ENCODE results near the gene LRRC3C.
A peak's percentile ranks its signal among the peaks of the same experiment; 100 is the strongest.

Gene LRRC3C

DNA sequence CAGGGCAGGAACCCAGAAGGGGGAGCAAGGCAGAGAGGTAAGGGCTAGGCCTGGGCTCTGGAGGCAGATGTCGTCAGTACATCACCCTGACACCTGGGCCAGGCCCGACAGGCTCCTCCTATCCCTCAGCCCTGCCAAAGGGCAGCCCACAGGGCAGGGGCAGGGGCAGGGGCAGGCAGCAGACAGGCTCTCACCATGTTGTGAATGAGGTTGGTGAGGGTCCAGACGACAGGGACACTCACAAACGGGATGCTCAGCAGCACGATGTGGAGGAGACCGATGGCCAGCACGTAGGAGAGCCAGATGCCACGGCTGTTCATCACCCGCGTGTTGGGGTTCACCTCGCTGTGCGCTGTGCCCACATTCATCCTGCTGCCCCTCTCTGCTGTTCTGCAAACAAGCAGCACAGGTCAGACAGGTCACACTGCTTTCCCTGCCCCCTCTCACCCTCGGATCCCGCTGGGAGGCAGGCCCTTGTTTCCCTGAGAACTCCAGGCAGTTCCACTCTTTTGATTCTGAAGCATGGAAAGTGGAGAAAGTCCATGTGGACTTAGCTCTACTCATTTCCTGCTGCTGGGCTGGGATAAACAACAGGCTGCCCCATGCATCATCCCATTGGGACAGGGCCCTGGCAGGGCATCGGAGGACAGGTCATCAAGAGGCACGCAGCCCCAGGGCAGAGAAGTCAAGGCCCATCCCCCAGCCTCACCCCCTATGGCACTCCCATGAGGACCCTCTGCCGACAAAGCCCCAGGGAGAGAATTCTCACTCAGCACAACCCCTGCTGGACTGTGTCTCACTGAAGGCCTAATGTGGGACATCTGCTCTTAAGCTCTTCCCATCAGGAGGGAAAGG, 3.5 kb upstream of the LRRC3C start:
- no peak for DNase-seq (ENCODE audit: low read depth)

DNA sequence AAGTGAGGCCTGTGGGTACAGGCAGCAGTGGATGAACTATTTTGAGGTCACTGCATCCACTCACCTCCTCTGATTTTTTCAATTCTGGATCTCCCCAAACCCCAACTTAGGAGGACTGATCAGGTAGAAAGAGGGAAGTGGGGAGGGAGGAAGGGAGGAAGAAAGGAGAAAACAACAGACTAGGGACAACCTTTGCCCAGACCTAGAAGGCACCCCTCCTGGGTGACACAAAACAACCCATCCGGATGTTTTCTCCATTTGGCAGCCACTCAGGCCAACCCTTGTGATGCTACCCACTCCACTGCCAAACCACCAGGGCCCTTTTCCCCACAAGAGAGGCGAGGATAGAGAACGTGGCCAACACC, 2.9 kb upstream of the LRRC3C start:
- DNase-seq (ENCODE audit: low read depth): no peak

DNA sequence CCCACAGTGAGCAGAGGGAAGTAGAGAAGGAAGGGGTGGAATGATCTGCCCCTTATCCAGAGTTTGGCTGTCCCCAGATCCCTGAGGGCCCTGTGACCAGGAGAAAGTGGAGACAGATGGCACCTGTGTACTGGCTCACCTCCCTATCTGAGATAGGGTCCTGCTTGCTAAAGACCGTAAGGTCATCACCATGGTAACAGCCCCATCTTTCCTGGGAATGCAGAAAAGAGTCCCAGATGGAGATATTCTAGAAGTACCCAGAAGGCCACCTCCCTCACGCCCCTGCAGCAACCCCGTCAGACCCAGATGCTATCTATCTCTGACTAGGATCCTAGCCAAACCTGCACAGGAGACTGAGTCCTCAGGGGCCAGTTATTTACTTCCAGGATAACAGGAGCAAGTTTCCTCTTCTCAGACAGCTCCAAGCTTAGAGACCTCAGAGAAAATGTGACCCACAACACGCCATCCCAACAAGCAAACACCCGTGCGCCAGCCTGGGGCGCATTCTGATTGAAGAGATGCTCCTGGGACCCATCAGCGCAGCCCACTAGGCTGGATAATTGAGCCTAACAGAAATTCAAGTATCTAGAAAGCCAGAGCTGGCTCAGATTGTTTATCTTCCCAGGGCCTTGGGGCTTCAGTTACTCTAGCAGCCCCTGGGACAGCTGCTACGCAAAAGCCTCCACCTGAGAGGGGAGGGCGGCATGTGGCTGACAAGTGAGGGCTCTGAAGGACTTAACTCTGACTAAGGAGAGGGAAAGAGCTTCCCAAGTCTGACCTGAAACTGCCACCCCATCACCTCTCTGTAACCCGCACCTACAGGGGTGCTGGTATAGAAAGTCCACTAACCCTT, 2.0 kb upstream of the LRRC3C start:
- DNase-seq (ENCODE audit: low read depth): no peak

DNA sequence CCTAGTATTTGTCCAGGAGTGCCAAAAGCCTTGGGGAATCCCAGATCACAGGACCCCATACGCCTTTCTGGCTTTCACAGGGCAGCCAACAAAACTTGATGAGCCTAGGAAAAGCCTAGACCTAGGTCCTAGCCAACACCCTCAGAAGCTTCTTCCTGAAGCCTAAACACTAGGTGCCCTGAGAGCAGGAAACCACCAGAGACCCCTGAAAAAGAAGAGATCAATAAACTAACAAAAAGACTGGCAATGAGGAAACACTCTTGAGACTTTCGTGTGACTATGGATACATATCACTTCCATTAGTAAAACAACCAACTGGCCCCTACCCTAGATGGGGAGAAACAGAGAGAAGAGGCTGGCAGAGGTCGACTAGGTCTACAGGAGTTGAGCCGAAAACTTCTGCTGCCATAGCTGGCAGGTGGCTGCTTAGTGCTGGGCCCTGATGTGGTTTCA, 1.4 kb upstream of the LRRC3C start:
- DNase-seq (ENCODE audit: low read depth): no peak

DNA sequence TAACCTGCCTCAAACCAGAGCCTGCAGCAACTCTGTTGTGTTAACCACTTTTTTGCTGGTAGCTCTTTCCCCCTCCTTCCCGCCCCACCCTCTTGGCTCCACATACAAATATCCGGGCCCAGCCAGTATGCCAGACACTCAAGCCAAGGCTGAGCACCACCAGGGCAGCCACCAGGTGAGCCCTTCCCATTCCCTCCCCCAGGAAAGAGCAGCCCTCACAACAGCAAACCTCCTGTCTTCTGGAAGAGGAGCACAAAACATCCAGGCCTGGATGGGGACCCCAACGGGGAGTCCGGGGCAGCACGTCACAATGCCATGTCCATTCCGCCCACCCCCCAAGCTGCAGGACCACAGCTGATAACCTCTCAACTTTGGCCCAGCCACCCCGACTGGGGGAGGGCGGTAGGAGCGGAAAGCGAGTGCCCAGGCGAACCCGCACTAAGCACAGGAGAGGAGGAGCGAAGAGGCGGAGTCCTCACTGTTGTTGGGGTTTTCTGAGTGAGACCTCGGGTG, 888 bp upstream of the LRRC3C start:
- peak; percentile 38 for DNase-seq (ENCODE audit: low read depth)

DNA sequence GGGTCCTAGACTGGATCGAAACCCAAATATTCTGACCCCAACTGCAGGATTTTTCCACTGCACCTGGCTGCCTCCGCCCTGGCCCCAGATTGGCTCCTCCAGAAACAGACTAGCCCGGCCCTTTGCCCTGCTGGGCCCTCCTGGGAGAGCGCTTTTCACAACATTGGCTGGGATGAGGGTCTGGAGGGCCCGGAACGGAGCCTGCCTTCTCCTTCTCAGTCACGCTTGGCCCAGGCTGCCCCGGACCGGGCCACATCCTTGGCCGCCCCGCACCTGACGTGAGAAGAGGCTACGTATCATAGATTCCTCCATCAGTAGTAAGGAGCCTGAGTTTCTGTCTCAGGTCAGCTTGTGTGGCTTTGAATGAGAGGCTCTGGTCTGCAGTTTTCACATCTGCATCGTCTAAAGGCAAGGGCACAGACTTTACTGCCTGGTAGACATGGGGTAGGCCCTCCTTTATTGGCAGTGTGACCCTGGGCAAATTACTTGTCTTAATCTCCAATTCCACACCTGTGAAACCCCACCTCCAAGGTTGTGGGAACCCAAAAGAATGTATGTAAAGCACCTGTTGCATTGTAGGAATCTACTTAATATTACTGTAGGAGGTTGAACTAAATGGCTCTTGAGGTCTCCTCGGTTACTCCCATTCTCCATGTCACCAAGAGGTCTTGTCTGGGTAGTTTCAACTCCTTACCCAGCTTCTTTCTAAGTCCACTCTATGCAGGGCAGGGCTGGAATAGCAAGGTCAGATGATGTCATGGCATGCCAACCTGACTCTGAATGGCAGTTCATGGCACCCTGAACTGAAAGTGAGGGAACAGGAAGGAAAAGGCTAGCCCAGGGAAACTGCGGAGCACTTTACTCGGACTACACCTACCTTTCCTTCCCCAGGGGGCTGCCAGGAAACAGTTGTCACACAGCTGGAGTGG, 661 bp downstream of the LRRC3C start:
- no peak for DNase-seq (ENCODE audit: low read depth)

DNA sequence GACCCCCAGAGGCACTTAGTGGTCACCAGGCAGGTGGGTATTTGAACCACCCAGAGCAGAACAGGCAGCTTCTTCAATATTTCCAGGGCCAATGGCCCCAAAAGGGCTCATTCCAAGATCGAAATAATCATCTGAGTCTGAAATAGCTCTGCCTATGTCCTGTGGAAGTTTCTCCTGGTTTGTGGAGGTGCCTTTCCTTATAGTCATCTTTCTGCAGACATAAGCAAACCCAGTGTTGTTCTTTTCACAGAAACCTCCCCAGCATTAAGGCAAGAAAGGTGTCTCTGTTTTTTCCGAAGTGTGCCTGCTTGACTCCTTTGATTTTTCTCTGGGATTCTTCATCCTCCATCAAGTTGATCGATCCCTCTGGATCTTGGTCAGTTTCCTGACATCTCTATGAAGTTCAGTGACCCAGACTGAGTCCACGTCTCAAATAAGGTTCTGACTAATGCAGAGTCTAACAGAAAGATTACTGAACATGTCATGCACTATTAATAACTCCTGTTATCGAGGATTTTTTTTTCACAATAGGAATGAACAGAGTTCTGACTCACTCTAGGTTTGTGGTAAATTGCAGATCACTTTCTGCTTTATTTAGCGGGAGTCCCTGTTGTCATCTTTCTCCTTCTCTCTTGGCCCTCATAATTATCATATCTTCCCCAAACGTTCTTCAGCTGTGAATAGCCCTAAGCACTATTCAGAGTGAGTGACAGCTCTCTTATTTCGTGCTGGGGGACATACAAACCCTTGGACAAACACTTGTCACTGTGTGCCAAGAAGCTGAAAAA, 1.5 kb downstream of the LRRC3C start:
- DNase-seq (ENCODE audit: low read depth): peak; percentile 86

DNA sequence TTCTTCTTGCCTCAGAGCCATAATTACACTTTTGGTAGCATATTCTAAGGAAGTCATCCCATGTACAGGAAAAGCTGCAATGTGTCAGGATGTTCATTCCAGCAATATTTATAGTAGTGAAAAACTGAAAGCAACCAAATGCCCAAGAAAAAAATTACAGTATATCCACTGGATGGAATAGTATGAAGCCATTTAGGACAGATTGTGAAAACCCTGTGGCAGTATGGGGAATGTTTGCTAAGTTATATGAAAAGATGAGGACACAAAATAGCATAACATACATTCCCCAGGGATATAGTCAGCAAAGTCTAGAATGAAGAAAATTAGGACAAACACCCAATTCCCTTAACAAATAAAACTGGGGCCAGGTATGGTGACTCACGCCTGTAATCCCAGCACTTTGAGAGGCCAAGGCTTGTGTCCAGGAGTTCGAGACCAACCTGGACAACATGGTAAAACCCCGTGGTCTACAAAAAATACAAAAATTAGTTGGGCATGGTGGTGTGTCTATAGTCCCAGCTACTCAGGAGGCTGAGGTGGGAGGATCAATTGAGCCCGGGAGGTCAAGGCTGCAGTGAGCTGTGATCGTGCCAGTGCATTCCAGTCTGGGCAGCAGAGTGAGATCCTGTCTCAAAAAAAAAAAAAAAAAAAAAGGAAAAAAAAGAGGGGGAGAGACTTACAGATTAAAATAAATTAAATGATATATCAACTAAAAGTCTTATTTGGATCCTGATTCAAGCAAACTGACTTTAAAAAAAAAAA, 2.3 kb downstream of the LRRC3C start:
- peak; percentile 85 for DNase-seq (ENCODE audit: low read depth)

DNA sequence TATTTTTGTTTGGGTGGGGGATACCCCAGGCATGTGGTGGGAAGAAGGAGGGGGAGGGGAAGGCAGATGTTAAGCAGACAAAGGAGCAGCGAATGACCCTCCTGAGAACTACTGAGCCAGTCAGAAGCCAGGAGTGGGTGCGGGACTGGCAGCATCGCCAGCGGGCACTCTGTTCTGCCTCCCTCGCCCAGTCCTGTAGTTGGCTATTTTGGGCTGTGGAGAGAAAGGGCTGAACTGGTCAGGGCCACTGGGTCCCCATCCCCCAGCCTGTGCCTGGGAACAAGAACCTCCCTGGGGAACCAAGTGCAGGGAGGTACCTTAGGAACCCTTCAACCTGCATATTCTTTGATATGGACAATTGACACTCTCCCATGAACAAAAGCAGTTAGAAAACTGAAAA, 6.4 kb downstream of the LRRC3C start:
- DNase-seq (ENCODE audit: low read depth): no peak

DNA sequence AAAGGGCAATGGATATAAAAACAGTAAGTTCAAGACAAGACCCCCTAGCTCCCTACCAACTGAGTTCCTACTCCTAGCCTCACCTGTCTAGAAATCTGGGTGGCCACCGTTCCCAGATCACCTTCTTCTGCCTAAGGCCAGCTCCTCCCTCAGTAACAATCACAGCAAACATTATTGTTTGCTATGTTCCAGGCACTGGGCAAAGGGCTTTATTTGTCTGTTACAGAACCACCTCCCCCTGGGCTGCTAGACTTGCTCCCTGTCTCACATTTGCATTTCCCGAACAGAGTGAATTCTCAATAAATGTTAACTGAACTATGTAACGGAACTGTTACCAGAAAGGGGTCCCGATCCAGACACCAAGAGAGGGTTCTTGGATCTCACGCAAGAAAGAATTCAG, 6.8 kb downstream of the LRRC3C start:
- DNase-seq (ENCODE audit: low read depth): no peak

DNA sequence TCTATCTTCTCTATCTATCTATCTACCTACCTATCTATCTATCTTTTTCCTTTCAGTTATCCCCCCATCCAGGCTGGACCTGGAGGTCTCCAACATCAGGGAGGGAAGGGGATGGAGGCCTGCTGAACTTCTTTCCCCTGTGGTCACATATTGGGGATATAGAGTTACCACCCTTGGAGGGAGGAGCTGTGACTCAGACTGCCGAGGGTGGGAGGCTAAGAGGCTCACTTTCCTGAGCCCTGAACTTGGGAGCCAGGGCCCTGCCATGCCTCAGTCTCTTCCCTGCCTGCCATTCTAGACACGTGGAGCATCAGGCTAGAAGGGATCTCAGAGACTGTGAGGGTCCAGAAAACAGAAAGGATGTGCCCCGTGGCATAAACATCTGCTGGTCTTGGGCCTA, 8.4 kb downstream of the LRRC3C start:
- peak; percentile 17 for DNase-seq (ENCODE audit: low read depth)

DNA sequence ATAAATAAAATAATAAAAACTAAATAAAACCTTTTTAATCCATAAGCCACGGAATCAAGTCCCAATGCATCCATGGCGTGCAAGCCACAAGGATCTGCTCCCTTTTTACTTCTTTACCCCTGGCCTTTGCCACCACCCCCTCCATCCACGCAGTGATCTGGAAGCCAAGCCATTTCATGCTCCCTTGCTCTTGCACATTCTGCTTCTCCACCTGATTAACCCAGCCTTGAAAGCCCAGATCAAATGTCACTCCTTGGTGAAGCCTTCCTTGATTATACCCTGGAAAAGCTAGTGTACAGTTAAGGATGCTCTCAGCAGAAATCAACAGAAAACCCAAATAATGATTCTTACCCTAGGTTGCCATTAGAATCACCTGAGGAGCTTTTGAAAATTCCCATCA, 9.9 kb downstream of the LRRC3C start:
- no peak for DNase-seq (ENCODE audit: low read depth)

DNA sequence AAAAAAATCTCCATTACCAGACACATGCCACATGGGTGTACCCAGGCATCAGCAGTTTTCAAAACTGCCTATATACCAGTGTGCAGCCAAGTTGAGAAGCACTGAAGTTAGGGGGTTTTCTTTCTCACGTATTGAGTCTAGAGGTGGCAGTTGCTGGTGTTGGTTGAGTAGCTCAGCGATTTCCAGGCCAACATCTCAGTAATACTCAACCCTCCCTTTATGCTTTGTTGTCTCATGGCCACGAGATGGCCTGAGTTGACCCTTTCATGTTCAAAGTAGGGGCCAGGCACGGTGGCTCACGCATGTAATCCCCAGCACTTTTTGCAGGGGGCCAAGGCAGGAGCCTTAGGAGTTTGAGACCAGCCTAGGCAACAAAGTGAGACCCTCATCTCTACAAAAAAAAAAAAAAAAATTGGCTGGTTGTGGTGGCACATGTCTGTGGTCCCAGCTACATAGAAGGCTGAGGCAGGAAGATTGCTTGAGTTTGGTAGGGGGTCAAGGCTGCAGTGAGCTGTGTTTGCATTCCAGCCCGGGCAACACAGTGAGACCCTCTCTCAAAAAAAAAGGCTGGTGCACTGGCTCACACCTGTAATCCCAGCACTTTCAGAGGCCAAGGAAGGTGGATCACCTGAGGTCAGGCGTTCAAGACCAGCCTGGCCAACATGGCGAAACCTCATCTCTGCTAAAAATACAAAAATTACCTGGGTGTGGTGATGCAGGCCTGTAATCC, 10.8 kb downstream of the LRRC3C start:
- DNase-seq (ENCODE audit: low read depth): no peak

DNA sequence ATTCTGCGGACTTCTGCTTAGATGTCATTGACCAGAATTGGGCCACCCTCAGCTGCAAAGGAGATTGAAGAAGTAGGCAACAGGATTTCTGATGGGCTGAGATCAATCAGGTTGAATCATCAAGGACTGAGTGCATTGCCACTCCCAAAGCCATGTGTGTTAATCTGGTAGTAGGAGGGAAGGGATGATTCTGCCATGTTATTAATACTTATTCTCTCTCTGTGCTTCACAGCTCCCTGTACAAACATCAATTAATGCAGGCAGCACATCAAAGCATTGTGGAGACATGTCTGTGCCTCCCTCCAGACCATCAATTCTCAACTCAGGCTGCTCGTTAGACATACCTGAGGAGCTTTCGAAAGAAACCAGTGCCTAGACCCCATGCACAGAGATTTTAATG, 11.6 kb downstream of the LRRC3C start:
- no peak for DNase-seq (ENCODE audit: low read depth)

DNA sequence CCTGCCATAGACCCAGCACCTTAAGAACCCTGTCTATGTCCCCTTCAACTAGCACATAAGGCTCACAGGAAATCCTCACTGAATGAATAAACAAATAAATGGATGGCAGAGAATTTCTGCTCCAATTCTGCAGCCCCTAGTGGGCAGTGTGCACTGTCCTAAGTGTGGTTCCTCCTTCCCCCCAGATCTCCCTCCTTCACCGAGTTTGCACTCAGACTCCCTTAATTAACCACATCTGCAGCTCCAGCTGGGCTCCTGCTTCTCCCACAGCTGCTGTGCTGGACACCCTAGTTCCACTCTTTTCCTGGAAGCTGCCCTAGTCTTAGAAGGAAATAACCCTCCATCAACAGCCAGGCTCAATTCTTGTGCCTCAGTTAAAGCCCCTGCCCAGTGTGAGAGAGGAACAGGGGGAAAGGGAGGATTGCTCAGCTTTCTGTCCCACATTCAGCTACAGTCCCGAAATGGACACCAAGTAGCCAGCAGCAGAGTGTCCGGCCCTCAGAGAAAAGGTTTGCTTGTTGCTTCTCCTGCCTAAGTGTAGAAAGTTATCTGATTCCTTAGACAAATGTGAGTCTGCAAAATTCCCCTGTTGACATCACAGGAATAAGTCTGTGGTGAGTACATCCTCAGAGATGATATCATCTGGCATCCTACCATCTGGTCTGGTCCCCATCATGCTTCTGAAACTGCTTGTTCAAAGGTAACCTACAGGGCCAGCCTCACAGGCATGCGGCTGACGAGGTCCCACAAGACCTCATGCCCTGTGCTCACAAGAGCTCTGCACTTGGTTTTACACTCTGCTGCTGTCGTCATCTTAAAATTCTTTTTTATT, 12.3 kb downstream of the LRRC3C start:
- peak; percentile 83 for DNase-seq (ENCODE audit: low read depth)

DNA sequence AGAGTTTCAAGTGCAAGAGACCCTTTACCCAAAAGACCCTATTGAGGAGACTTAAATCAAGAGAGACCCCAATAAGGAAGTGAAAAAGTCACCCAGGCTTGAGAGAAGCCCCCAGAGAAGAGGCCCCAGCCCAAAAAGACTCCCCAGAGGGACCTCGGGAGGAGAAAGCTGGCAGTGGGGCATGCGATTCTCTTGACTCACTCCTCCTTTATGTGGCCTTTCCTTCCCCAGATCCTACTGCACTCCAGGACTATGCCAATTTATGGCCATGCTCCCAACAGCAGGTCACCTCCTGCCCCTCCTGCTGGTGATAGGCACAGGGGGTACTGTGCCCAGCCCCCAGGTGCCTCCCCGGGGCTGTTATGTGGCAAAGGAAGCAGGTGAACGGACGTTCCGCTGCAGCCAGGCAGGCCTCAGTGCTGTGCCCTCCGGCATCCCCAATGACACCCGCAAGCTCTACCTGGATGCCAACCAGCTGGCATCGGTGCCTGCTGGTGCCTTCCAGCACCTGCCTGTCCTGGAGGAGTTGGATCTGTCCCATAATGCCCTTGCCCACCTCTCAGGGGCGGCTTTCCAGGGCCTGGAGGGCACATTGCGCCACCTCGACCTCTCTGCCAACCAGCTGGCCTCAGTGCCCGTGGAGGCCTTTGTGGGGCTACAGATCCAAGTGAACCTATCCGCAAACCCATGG, 16.3 kb downstream of the LRRC3C start:
- no peak for DNase-seq (ENCODE audit: low read depth)

DNA sequence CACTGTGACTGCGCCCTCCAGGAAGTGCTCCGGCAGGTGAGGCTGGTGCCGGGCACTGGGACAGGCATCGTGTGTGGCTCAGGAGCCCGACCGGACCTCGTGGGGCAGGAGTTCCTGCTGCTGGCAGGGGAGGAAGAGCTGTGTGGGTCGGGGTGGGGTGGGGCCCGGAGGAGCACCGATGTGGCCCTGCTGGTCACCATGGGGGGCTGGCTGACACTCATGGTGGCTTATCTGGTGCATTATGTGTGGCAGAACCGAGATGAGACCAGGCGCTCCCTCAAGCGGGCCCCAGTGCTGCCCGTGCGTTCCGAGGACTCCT, 16.8 kb downstream of the LRRC3C start:
- DNase-seq (ENCODE audit: low read depth): no peak
